GM12801 (cell line): Measurements from ENCODE around the gene CTDP1.

Source experiments
- CTCF ChIP-seq: IDR thresholded peaks from one replicate; pipeline ENCODE4 v1.5.1; 2011; ENCODE audit warnings: control low read depth; ENCODE audit not compliant: insufficient read length; ENCODE audit errors: extremely low read depth

Gene CTDP1

DNA sequence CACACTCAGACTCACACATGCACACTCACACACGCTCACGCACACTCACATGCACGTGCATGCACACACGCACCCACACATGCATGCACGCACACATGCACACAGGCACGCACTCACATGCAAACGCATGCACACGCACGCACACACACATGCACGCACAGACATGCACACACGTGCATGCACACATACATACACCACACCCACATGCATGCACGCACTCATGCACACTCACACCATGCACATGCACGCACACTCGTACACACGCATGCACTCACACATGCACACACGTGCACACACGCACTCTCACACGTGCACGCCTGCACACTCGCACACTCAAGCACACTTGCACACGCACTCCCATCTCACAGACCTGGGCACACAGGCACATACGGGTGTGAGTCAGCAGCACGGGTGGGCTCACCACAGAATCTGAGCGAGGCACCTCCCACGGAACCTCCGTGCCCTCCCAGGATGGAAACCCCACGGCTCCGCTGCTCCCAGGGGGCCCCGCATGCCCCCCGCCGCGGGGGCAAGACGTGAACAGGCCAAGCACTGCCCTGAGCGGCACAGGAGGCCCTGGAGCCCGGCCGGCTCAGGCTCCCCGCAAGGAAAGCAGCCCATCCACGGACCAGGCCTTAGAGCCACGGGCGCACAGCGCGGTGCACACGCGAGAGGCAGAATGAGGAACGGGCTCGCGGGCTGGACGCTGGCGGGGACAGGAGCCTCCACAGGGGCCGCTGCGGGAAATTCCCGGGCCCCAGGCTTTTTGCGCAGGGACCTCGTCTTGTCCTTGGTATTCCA, 109.7 kb downstream of the CTDP1 start:
- TF ChIP-seq CTCF: no peak

DNA sequence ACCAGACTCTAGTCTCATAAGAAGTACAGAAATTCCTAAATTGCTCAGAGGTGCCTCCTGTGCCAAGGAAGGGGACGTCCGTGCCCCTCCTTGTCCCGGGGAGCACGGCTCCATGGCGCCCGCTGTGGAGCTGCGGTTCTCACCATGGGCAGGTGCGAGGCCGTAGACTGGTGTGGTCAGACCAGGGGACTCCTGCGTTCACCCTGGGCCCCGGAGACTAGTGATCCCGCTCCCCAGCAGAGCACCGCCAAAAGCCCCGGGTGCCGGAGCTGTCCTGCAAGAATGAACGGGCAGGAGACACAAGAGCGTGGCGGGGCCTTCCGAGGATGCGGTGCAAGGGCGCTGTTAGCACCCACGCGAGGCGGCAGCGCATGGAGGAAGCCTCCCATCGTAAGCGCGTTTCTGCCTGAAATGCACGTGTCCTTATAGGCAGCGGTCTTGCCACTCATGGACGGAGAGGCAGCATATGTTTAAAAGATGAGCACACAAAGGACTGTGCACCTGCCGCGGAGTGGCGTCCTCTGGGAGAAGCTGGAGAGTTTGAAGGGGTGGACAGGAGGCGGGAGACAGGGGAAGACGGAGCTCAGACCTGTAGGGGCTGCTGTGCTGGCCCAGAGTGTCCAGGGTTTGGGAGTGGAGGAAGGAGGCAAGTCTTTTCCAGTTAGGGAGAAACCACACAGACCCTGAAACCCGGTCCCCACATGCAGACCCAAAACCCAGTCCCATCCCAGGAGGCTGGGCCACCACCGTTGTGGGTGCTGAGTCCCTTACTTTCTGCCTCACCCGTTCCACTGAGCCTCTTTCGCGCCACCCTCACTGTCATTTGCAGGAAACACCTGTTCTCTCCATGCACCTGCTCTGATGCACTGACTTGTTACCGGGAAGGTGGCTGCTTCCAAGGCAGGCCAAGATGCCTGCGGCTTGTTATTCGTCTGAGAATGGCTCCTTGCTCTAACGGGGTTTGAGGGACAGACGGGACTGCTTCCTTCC, 110.6 kb downstream of the CTDP1 start:
- TF ChIP-seq CTCF: no peak

- no peak for TF ChIP-seq CTCF
These were observed 111.7 kb downstream of the CTDP1 start for GRCh38 chr18:79790996-79791972.

DNA sequence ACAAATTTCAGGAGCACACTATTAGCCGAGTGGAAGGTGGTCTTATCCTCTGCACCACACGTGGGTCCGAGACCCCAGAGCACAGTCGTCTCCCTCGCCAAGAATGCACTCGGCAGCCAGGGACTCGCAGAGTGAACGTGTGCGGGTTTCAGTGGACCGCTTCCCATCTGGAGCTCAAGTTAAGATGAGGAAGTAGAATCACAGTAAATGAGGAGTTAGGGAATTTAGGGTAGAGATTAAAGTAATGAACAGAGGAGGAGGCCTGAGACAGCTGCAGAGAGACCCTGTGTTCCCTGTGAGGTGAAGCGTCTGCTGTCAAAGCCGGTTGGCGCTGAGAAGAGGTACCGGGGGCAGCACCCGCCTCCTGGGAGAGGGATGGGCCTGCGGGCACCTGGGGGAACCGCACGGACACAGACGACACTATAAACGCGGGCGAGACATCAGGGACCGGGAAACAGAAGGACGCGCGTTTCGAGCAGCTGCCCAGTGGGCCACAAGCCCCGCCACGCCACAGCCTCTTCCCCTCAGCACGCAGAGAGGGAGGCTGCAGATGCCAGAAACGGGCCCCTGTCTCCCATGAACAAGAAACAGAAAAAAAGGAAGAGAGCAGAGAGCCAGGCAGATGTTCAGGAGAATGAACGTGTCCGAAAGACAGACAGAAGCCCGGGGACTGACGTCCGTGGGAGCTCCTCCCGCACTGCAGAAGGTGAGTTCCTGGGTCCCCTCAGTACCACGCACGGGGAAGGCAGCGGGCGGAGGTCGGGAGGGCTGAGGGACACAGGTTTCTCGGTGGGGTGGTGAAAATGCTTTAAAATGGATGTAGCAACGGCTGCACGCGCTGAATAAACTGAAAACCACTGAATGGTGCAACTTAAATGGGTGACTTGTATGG, 112.7 kb downstream of the CTDP1 start:
- no peak for TF ChIP-seq CTCF

DNA sequence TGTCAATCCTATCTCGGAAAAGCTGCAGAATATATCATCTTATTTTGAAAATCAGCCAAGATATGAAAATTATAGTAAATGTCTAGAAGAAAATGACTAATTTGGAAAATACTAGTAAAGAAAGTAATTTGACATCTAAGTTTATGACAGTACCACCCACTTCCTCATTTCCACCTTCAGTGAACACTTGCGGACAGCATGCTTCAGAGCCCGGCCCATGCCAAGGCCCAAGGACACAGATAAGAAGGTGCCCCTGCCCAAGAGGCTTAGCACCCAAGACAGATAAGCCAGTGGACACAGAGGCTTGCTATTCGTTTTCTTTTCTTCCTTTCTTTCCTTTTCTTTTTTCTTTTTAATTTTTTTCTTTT, 113.4 kb downstream of the CTDP1 start:
- no peak for TF ChIP-seq CTCF

DNA sequence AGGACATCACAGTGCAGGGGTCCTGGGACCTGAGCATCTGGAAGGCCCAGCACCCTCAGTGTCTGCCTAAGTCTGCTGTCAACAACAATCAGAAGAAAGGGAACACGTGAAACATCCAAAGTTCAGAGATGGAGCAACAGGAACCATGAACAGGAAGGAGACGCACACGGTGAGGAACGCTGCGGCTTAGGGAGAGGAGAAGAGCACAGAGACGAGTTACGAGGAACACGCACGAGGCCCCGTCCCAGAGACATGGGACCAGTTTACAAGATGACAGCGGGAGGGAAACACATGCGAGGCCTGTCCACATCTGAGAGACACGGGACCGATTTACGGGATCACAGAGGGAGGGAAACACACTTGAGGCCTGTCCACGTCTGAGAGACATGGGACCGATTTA, 115.2 kb downstream of the CTDP1 start:
- TF ChIP-seq CTCF: no peak
